SH-SY5Y (cell line): Measurements from ENCODE around the gene PNPT1.

Experiments used
- GATA2 ChIP-seq: IDR thresholded peaks from 2 replicates; pipeline ENCODE4 v1.6.1; 2011; ENCODE audit warnings: mild to moderate bottlenecking, low read depth, low read length
- GATA3 ChIP-seq: IDR thresholded peaks from 2 replicates; pipeline ENCODE4 v1.6.1; 2011; ENCODE audit warnings: low read depth, mild to moderate bottlenecking, low read length, moderate library complexity

DNA sequence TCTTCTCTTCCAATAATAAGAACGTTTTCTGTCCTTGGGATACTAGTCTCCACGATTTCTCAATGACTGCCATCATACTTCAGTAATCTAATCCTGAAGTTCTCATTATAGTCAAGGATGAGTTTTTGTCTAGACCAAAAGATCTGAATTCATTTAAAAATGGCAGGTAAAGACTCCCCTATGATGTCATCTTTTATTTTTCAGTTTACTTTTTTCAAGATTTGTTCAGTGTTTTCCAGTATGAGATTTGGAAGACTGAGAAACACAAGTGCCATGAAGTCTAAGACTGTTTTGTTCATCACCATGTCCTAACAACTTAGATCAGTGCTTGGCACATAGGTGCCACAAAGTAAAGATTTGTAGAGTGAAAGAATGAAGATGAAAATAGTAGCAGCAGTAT lies 40.4 kb downstream of the PNPT1 start:
- no peak for TF ChIP-seq GATA2
- TF ChIP-seq GATA3 = no peak
